BE2C (cell line): ENCODE data around the gene MYH14.
A peak's percentile ranks its signal among the peaks of the same experiment; 100 is the strongest.

Experiments
- DNase-seq: peaks from one replicate; pipeline ENCODE4 v3.0.0-alpha.2; 2020
- H3K27me3 ChIP-seq: fragments of 250-450 bp; sonication (Bioruptor Pico); 2 replicates; pipeline ENCODE4 v1.5.1; 2020; ENCODE audit warnings: mild to moderate bottlenecking
- H3K36me3 ChIP-seq: fragments of 250-450 bp; sonication (Bioruptor Pico); 2 replicates; pipeline ENCODE4 v1.5.1; 2020; ENCODE audit warnings: mild to moderate bottlenecking
- H3K4me1 ChIP-seq: fragments of 250-450 bp; sonication (Bioruptor Pico); 2 replicates; pipeline ENCODE4 v1.5.1; 2020
- H3K4me3 ChIP-seq: 2 replicates; pipeline ENCODE4 v1.5.1; 2011; ENCODE audit warnings: low read depth, low read length
- H3K9me3 ChIP-seq: fragments of 250-450 bp; sonication (Bioruptor Pico); 2 replicates; pipeline ENCODE4 v1.5.1; 2020
- CTCF ChIP-seq: IDR thresholded peaks from 2 replicates; pipeline ENCODE4 v1.5.1; 2012; ENCODE audit warnings: mild to moderate bottlenecking, low read depth, low read length

The MYH14 gene

DNA sequence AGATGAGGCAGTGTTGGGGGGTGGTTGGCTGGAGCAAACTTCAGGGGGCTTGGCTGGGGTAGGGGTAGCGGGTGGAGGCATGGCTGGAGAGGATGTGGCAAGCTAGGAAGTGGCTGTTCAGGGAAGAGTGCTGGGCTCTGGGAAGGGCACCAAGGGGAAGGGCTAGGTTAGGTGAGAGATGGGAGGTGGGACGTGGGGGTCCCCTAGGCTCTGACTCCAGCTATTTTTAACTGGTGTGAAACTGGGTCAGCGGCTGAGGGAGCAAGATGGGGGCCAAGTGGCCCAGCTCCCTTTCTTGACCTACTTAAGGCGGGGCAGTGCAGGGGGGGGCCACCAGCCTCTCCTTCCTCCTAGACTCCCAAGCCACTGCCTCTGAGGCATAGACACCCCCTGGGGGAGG is 118.4 kb downstream of the MYH14 start:
- peaks cover 4% of the 10 kb centered on the region for H3K4me1 ChIP-seq
- DNase-seq: no peak
- no peak overlapping the region for H3K4me3 ChIP-seq
- H3K27me3 ChIP-seq: no peaks in the 10 kb centered on the region
- no peak for TF ChIP-seq CTCF
- no peaks in the 10 kb centered on the region for H3K9me3 ChIP-seq
- no peaks in the 10 kb centered on the region for H3K36me3 ChIP-seq

- H3K4me3 ChIP-seq: no peak overlapping the region
- H3K9me3 ChIP-seq: no peaks in the 10 kb centered on the region
- H3K4me1 ChIP-seq: peaks cover 4% of the 10 kb centered on the region
- H3K27me3 ChIP-seq: no peaks in the 10 kb centered on the region
- no peaks in the 10 kb centered on the region for H3K36me3 ChIP-seq
- TF ChIP-seq CTCF: no peak
- no peak for DNase-seq
These were observed 118.8 kb downstream of the MYH14 start for GRCh38 chr19:50322234-50322633.

GRCh38 chr19:50322931-50323781 is 119.7 kb downstream of the MYH14 start:
- Histone ChIP-seq H3K4me1 (peaks cover 4% of the 10 kb centered on the region), H3K27me3 (no peaks in the 10 kb centered on the region), H3K36me3 (no peaks in the 10 kb centered on the region), H3K9me3 (no peaks in the 10 kb centered on the region), H3K4me3 (no peak overlapping the region)
- no peak for TF ChIP-seq CTCF
- no peak for DNase-seq

DNA sequence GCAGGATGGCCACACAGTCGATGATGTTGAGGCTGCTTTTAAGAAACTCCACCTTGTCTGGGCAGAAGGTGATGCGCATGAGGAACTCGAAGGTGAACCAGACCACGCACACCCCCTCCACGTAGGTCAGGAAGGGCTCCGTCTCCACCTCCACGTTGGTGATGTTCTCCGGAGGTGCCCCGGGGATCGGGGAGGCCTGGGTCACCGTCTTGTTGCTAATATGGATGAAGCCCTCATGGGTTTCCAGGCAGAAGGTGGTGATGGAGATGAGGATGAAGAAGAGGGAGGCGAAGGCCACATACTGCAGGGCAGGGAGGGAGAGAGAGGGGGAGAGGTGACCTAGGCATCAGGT is 120.3 kb downstream of the MYH14 start:
- H3K27me3 ChIP-seq: no peaks in the 10 kb centered on the region
- DNase-seq: no peak
- no peak for TF ChIP-seq CTCF
- no peaks in the 10 kb centered on the region for H3K36me3 ChIP-seq
- no peaks in the 10 kb centered on the region for H3K9me3 ChIP-seq
- no peak overlapping the region for H3K4me3 ChIP-seq
- peaks cover 4% of the 10 kb centered on the region for H3K4me1 ChIP-seq

DNA sequence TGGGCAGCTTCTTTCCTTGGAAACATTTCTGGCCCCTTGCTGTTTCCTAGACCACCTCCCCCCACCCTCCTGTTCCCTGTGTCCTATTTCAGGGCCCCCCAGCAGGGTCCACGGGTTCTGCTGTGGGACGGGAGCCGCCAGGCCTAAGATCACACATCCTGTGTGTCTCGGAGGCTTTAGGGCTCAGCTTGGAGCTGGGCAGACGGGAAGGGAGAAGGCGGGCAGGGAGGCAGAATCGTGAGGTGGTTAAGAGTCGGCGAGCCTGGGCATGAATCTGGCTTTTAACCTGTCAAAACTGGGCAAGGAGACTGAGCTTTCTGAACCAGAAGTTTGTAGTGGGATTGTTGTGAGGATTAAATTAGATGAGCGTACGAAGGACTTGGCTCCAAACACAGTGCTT is 120.9 kb downstream of the MYH14 start:
- no peaks in the 10 kb centered on the region for H3K36me3 ChIP-seq
- H3K27me3 ChIP-seq: no peaks in the 10 kb centered on the region
- peaks cover 4% of the 10 kb centered on the region for H3K4me1 ChIP-seq
- no peak for TF ChIP-seq CTCF
- no peaks in the 10 kb centered on the region for H3K9me3 ChIP-seq
- DNase-seq: no peak
- H3K4me3 ChIP-seq: no peak overlapping the region

DNA sequence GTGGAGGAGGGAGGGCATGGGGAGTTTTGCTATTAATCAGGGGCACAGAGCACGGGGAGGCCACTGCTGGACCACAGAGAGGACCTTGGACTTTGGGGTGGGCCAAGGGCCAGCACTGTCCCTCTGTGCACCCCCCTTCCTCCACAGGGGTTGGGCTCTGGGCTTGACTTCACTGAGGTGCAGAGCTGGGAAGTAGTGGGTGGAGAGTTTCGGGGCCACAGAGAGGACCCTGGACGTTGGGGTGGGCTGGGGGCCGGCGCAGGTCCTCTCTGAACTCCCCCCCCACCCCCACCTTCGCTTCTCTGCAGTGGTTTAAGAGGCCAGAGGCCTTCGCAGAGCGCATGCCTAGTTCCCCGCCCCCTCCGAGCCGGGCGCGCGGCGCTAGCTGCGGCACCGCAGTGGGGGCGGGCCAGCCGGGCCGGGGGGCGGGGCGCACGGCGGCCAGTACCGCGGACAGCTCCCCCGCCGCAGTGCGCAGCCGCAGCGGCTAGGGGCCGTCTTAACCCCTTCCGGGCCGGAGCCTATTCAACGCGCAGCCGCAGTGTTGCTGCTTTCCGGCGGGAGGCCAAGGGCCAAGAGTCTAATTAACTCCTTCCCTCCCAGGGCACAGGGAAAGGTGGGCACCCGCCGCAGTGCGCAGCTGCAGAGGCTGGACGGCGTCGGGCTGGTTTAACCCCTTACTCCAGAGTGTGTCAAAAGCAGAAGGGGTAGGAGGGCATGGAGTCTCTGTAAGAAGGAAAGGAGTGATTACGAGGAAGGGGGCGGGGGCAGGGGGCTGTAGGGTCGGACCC is 122.1 kb downstream of the MYH14 start:
- no peaks in the 10 kb centered on the region for H3K9me3 ChIP-seq
- peaks cover 4% of the 10 kb centered on the region for H3K4me1 ChIP-seq
- no peak for TF ChIP-seq CTCF
- H3K36me3 ChIP-seq: no peaks in the 10 kb centered on the region
- H3K27me3 ChIP-seq: no peaks in the 10 kb centered on the region
- DNase-seq: peak; percentile 96
- H3K4me3 ChIP-seq: peak overlapping the region; percentile 47
